ENCODE measurements around the gene CD40LG.

Gene CD40LG

DNA sequence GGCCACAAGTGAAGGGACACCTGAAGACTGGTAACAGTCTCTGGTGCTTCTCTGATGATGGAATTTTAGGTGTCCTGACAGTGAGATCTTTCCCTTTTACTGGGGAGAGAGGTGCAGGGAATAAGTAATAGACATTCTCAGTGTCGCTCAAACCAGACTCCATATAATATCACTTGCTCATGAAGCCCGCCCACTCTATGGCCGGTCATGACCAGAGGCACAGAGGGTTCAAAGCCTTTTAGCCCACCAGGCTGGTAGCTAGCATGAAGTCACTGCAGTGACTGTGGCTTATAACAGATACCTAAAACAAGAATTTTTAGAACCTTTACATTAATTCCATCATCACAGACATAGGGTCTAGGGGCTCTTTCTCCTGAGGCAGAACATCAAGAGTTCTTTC is 2.9 kb downstream of the CD40LG start:
- DNase-seq (ENCODE audit: low read depth) = no peak

DNA sequence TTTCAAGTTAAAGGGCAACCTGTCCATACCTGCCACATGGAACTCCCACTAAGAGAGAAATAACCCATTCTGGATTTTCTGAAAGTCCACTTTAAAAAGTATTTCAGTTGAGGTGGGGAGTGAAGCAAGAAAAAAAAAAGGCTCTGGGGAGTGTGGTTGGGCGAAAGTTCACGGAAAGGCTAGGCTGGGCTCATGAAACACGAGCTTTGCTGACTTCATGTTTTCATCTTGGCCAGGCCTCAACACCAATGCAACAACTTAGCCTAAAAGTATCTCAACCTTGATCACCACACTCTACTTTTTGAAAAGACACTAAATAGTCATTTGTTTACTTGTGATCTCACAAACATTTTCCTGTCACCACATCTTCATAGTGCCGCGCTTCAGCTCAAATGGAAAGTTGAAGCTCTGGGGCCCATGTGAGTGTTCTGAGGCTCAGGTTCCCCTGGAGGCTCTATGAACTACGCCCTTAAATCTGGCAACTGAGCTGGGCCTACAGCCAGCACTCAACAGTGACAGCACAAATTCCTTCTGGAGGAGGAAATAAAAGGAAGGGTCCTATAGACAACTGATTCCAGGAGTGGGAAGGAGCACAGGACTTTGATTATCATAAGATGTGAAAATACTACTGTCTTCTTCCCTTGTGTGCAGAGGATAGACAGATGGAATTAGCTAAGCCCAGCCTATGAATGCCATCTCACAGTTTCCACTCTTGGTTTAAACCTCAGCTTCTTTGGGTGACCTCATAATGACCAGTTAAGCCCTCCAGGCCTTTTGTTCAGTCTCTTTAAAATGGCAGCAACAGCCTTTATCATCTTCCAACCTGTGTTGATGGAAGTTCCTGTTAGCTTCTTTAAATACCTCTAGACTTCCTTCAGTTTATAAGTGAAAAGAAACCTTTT is 5.1 kb downstream of the CD40LG start:
- DNase-seq (ENCODE audit: low read depth) = no peak

DNA sequence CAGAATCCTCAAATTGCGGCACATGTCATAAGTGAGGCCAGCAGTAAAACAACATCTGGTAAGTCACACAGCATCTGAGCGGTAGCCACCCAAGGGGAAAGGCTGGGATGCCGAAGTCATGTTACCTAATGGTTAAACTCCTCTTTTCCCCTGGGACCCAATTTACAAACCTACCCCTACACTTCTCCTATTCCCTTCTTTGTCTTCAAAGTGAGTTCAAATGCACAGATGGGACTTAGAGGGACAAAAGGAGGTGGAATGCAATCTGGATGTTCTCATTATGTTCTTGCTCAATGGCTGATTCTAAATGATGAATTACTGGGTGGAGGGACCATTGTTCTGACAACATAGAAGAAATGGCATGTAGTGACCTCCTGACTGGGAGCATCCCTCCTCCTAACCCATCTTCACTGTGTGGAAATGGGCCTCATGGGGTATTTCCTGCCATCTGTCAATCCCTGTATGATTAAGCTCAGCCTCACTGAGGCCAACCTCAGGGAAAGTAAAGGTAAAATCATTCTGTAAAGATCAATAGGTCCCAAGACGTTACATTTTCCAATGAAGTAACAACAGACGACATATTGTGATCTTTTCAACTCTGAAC is 8.5 kb downstream of the CD40LG start:
- no peak for DNase-seq (ENCODE audit: low read depth)

DNA sequence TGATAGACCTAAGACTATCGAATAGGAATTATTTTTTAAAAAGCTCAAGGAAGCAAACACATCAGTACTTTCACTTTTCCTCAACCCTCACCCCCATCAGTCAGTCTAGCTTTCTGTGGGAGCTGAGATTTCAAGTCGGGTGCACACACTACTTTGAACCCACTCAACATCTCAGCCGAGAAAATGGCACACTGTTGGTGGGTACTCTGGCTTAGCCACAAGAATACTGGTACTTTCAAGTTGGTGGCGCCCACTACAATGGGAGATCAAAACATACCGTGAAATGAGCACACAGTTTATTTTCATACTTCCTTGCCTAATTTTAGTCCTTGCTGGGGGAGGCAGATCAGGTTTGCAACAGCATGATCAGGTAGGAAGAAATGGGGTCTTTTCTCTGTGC is 10.2 kb downstream of the CD40LG start:
- DNase-seq (ENCODE audit: low read depth) = no peak

DNA sequence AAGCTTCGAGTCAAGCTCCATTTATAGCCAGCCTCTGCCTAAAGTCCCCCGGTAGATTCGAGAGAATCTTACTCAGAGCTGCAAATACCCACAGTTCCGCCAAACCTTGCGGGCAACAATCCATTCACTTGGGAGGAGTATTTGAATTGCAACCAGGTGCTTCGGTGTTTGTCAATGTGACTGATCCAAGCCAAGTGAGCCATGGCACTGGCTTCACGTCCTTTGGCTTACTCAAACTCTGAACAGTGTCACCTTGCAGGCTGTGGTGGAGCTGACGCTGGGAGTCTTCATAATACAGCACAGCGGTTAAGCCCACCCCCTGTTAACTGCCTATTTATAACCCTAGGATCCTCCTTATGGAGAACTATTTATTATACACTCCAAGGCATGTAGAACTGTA is 11.2 kb downstream of the CD40LG start:
- no peak for DNase-seq (ENCODE audit: low read depth)

DNA sequence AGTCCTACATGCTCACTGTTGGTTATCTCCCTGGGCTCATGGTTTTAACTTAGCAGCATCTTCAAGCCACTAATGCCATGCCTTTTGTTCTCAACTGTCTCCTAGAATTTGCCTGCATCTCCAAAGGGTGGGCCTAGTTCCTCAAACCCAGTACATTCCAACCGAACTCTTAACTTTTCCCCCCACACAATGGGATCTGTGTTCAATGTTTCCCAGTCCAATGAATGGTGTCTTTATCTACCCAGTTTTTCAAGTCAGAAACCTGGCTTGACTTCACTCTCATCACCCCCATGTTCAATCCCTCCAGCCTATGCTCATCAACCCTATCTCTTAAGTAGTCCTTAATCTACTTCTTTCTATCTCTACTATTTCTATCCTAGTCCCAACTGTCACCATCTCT is 12.9 kb downstream of the CD40LG start:
- no peak for DNase-seq (ENCODE audit: low read depth)

DNA sequence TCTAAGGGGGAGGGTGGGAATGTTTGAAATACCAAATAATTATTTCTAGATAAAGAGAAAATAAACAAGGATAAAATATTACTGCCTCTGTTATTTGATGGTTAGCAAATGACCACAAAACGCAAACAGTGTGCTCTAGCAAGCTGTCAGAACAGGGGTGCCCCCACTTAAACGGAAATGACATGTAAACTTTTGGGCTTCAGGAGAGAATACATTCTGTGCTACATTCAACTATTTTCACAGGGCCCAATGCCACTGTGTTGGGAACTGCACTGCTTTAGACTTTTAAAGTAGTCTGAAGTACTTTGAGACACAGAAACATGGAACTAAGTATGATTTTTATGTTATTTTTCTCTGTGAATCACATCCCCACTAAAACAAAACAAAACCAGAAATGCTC is 14.1 kb downstream of the CD40LG start:
- DNase-seq (ENCODE audit: low read depth) = no peak

DNA sequence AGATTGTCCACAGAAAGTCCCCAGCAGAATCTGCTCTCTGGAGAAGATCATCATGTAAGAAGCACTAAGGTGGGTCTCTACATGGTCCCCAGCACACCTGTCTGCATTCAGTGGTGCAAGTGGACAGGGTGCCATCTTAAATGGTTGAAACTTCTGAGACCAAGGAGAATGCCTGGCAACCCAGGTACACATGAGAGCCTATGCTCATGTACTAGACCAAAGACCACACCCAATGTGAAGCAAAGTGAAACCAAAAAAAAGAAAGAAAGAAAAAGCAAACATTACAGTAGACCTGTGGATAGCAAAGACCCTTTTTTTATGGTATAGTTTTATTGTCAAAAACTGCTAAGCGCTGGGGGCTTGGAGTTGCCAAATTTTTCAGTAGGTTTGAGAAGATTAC is 15.0 kb downstream of the CD40LG start:
- no peak for DNase-seq (ENCODE audit: low read depth)

DNA sequence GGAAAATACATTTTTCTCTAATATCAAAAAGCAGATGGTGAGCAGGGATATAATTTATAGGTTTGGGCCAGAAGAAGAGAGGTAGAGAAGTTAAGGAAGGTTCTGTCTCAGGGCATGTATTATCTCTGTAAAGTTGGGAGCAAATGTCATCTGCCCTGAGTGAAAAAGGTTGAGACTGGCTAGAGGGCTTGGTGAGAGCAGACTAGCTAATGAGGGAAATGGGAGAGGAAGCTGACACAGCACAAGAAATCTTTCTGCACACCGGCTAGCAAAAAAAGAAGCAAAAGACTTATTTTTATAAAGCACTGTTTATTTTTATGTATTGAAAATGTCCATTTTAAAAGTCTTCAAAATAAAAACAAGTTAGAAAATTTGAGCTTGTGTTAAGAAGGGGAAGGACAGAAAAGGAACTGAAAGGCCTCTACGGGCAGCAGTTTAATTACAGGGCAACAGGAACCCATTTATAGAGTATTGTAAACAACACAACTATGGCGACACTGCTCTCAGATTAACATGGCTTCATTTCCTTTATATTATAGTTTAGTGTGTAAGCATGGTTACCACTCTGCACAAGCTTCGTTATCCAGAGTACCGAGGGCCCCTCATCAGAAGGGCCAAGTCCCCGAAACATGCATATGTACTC is 17.4 kb downstream of the CD40LG start:
- no peak for DNase-seq (ENCODE audit: low read depth)

DNA sequence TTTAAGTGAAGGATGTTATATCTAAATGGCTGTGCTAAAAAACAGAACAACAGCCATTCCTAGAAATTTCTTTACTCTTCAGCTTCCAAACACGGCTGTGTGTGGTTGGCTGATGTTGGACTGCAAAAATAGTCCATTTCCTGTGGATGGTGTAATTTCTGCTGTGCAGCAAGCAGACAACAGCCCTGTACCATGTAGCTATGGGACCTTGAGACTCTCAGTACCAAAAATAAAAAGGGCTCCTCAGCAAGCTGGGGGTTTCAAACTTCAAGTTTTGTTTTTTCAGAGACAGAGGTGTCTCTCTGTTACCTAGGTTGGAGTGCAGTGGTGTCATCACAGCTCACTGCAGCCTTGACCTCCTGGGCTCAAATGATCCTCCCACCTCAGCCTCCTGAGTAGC is 18.1 kb downstream of the CD40LG start:
- DNase-seq (ENCODE audit: low read depth) = no peak

DNA sequence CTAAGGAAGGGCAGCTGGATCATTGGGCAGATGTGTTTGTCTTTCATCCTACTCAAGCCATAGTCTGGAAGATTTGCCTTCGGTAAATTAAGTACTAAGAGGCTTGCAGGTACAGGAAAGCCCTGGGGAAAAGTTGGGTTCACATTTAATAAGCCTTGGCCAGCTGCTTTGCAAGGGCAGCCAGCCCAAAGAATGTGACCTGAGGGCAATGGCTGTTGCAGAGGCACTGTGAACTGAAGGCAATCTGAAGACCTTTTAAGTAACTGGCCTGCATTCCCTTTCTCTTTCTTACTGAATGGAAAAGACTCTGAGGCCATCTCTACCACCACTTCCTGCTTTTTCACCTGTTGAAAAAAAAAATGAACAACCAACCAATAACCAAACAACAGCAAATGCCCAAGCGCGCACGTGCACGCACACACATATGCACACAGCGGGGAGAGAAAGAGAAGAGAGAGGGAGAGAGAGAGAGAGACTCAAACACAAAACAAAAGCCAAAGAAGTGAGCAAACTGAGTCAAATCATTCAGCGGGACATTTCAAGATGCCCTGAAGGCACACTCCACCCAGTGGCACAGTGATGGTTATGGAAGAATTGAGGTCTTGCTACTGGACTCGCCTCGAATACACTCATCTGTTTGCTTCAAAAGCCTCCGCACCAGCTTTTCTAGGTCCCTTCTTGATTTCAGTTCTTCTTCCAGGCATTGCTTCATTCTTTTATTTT is 19.6 kb downstream of the CD40LG start:
- no peak for DNase-seq (ENCODE audit: low read depth)

DNA sequence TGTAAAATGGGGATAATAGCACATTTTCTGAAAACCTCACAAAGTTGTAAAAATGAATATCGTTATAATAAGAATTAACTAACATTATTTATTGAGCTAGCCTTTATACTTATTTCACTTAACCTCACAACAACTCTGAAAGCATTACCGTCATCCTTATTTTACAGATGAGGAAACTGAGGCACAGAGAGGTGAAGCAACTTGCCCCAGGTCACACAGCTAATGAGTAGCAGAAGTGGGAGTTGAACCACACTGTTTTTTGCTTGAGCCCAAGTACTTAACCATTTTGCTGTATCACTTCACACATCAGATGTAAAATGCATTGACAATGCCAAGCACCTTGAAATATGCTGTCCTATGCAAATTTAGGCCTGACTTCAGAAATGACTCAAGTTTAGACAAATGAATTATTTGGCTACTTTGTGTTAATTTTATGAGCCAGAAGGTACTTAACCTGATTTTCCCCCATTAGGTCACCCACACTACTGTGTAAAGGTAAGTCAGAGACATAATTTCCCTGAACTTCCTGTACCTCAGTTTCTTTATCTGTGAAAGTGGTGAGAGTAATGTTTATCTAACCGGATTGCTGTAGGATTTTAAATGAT is 23.1 kb downstream of the CD40LG start:
- no peak for DNase-seq (ENCODE audit: low read depth)

DNA sequence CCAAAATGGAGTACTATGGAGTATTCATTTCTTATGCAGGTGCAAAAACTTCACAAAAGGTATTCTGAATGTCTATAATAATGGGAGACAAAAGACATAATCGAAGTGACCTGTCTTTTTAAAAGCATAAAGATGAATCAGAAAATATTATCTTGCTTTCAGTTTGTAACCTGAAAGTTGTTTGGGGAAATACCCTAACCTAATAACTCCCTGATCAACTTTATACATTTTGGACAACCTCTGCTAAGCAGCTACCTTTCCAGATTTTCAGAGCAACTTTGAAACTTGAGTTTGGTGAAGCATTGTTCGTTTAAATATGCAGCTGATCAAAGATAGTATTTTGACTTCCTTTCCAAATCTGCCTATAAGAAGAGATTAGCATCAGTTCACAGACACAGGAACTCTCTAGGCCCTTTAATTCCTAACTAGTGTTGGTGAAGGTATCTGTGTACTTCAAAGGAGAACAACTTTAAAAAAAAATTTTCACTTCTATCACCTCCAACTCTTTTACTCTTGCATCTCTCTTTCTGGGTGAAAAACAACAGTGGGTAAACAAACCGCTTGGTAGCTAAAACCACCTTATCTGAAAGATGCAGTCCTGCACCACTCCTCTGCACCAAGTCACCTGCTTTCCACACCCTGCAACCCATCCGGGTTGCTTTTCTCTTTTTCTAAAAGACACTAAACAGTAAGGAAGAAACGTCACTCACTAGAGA is 26.5 kb downstream of the CD40LG start:
- DNase-seq (ENCODE audit: low read depth) = no peak

DNA sequence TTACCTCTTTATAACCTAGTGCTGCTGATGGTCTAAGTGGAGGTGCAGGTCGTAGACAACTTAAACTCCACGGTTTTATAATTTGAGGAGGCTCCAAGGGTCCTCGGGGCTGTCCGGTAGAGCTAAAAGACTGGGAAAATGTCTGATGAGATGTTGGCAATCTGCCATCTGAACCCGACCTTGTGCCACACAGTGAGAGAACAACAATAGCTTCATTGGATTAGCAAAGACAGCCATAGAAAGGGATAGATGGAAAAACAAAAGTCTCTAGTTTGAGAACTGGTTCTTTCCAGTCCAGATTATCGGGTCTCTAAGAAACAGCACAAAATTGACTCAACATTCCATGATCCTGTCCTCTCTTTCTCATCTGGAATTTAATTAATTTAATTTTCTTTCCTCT is 31.6 kb downstream of the CD40LG start:
- DNase-seq (ENCODE audit: low read depth) = no peak

DNA sequence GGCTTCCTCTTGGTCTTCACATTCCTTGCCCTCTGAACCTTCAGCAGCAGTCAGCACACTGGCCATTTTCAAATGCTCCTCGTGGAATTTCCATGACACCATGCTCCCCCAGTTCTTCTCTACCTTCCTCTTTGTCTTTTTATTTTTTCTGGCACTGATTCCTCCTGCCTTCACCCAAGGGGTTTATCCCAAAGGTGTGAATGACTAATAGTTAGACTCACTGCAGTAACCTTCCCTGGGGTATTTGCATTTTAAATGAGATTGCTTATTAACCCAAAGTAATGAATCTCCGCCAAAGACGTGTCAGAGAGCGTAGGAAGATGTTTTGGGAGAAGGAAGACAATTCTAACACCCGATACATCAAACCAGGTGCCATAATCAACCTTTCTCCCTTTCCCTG is 36.2 kb downstream of the CD40LG start:
- DNase-seq (ENCODE audit: low read depth) = no peak

DNA sequence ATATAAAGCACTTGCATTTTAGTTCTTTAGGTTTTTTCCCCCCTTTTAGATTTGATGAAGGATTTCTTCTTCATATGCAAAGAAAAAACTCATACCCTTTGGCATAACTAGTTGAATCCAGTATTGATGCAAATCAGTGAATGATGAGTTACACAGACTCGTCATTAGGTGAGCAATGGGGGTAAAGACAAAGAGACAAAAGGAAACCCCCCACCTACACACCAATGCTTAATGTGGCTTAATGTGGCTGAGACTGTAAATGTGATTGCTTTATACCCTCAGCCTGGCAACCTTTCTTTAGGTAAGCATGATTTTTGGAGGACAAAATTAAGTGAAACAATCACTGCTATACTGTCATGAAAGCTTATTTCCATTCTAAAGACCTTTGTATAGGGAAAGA is 39.5 kb downstream of the CD40LG start:
- no peak for DNase-seq (ENCODE audit: low read depth)

DNA sequence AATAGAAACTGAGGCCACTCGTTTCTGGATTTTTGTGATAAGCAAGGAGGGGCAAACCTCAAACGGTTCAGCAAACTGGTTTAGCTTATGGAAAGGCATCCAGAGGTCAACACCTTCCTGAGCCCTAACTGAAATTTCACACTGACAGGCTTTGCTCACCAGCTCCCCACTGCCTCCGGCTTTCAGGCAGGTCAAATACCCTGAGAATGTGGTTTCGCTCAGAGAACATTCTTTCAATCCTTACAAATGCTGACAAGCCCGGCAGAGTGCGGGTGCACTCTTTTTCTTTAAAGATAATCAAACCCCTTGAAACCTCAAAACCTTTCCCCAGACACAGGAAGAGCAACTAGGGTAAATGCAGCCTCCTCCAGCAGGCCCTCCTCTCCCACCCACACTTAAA is 41.5 kb downstream of the CD40LG start:
- DNase-seq (ENCODE audit: low read depth) = no peak

DNA sequence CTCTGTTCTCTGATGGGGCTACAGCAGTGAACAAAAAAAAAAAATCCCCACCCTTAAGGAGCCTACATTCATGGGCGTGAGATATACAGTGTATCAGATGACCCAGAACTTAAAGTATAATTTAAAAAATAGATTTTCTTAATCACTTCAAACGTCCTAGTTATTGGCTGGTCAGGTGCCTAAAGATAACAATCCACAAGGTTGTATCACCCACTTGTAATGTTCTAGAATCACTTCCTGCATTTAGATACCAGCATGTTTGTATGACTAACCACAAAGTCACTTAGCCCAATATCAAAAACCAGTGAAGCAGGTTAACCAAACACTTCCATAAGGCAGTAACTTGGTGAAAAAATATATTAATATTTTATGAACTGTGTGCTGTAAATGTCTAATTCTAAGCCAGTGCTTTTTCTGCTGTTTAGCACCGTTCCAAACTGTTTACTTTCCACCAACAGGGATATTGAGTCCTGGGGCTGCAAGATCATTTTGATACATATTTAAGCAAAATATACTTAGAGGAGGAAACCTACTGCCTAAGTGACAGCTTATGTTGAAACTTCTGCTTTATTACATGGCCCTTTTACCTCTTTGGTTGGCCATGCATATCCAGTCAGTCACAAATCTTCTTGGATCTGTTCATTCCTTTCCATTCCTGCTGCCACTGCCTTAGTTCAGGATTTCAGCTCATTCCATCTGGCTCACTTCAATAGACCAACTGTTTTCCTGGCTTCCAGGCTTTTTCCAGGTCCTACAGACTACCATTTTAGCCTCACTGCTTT is 43.3 kb downstream of the CD40LG start:
- DNase-seq (ENCODE audit: low read depth) = no peak

DNA sequence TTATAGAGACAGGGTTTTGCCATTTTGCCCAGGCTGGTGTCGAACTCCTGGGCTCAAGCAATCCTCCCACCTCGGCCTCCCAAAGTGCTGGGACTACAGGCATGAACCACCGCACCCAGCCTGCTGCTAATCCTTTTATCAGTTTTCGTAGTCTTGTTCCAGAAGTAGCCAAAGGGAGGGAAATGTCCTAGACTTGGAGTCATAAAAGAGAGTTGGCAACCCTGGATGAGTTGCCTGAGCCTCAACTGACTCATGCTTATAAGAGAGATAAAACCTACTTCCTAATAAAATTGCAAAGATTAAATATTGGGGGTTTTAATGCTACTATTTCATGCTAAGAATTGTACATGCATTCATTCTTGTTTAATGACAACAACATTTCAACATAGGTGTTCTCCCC is 44.3 kb downstream of the CD40LG start:
- DNase-seq (ENCODE audit: low read depth) = no peak

DNA sequence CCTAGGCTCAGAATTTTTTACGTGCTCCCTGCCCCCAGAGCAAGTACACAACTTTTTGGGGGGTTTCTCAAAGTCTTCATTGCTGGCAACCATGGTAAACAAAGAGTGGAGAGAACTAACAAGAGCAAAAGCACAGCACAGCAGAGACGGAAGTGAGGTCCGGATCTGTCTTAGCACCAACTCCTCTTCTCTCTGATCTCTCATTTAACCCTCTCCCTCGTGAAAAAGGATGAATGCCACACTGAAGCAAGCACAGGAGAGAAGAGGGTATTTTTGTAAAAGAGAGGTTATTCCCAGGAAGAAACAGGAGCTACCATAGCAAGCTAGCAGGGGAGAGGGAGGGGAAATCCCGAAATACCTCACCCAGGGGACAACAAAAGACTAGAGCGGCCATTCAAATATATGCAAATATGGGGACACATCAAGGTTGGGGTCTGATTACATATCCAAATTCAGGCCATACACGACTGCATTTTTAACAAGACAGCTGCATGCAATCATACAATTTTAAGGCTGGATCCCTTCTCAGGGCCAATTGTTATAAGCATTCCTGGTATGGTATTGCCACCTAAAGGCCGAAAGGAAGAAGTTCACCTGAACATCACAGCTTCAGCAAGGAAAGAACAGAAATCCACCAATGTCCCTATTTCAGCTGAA is 46.6 kb downstream of the CD40LG start:
- no peak for DNase-seq (ENCODE audit: low read depth)

All from stimulated activated CD8-positive, alpha-beta memory T cell treated with anti-CD3 and anti-CD28 coated beads, Interleukin-12 subunit alpha, Interleukin-12 subunit beta, amount 100 ng/mL, for 4 hours (primary cell).